Measurements from ENCODE around the gene GPR84.

Gene GPR84

GRCh38 chr12:54321363-54321762 is 42.9 kb downstream of the GPR84 start:
- no peak for DNase-seq

Data from bone marrow (tissue), 2 donors.